Activated CD8-positive, alpha-beta memory T cell treated with anti-CD3 and anti-CD28 coated beads, Interleukin-2, amount 50 U/mL, for 48 hours (primary cell): ENCODE measurements around the gene PDZD2.

Experiments used
- DNase-seq: peaks from one replicate; pipeline ENCODE4 v3.0.0-alpha.2; 2020

The PDZD2 gene

GRCh38 chr5:32157078-32157477 is 518.1 kb downstream of the PDZD2 start:
- DNase-seq = no peak

- DNase-seq = no peak
These were observed 519.7 kb downstream of the PDZD2 start for GRCh38 chr5:32158679-32158975.

- no peak for DNase-seq
These were observed 520.6 kb downstream of the PDZD2 start for GRCh38 chr5:32159328-32160072.

- no peak for DNase-seq
These were observed 521.3 kb downstream of the PDZD2 start for GRCh38 chr5:32160228-32160627.
